Skeletal muscle cell (primary cell): ENCODE results near the gene EPHA6.

Experiments
- DNase-seq: peaks from one replicate; pipeline ENCODE4 v3.0.0-alpha.2; 2010; ENCODE audit warnings: low read depth
- H3K4me3 ChIP-seq: 2 replicates; pipeline ENCODE4 v1.5.1; 2011; ENCODE audit warnings: low read depth, mild to moderate bottlenecking, control low read depth, low read length, moderate library complexity

Gene EPHA6

GRCh38 chr3:97662762-97663161, 848.4 kb downstream of the EPHA6 start:
- H3K4me3 ChIP-seq: no peak overlapping the region
- no peak for DNase-seq

GRCh38 chr3:97665896-97666295, 851.5 kb downstream of the EPHA6 start:
- no peak for DNase-seq
- H3K4me3 ChIP-seq: no peak overlapping the region

GRCh38 chr3:97670952-97671351, 856.6 kb downstream of the EPHA6 start:
- no peak for DNase-seq
- H3K4me3 ChIP-seq: no peak overlapping the region

- DNase-seq: no peak
- H3K4me3 ChIP-seq: no peak overlapping the region
Observed at GRCh38 chr3:97673357-97673997, 859.1 kb downstream of the EPHA6 start.

GRCh38 chr3:97674461-97674860, 860.1 kb downstream of the EPHA6 start:
- no peak for DNase-seq
- H3K4me3 ChIP-seq: no peak overlapping the region

- no peak overlapping the region for H3K4me3 ChIP-seq
- no peak for DNase-seq
Observed at GRCh38 chr3:97680210-97680609, 865.8 kb downstream of the EPHA6 start.

GRCh38 chr3:97680696-97681095, 866.3 kb downstream of the EPHA6 start:
- no peak for DNase-seq
- no peak overlapping the region for H3K4me3 ChIP-seq

- H3K4me3 ChIP-seq: no peak overlapping the region
- no peak for DNase-seq
Observed at GRCh38 chr3:97684490-97684889, 870.1 kb downstream of the EPHA6 start.

- no peak for DNase-seq
- H3K4me3 ChIP-seq: no peak overlapping the region
Observed at GRCh38 chr3:97686258-97686657, 871.9 kb downstream of the EPHA6 start.

GRCh38 chr3:97687734-97688133, 873.3 kb downstream of the EPHA6 start:
- no peak for DNase-seq
- no peak overlapping the region for H3K4me3 ChIP-seq

GRCh38 chr3:97689111-97689510, 874.7 kb downstream of the EPHA6 start:
- DNase-seq: no peak
- H3K4me3 ChIP-seq: no peak overlapping the region

GRCh38 chr3:97689962-97690361, 875.6 kb downstream of the EPHA6 start:
- no peak for DNase-seq
- H3K4me3 ChIP-seq: no peak overlapping the region

- no peak for DNase-seq
- H3K4me3 ChIP-seq: no peak overlapping the region
Observed at GRCh38 chr3:97691354-97691753, 877.0 kb downstream of the EPHA6 start.

GRCh38 chr3:97692389-97692788, 878.0 kb downstream of the EPHA6 start:
- H3K4me3 ChIP-seq: no peak overlapping the region

GRCh38 chr3:97692831-97693230, 878.4 kb downstream of the EPHA6 start:
- no peak for DNase-seq
- no peak overlapping the region for H3K4me3 ChIP-seq

More at GRCh38 chr3:97692389-97692788, 878.0 kb downstream of the EPHA6 start:
- no peak for DNase-seq

- no peak overlapping the region for H3K4me3 ChIP-seq
- no peak for DNase-seq
Observed at GRCh38 chr3:97694876-97695275, 880.5 kb downstream of the EPHA6 start.

GRCh38 chr3:97698691-97699090, 884.3 kb downstream of the EPHA6 start:
- H3K4me3 ChIP-seq: no peak overlapping the region
- DNase-seq: no peak

- H3K4me3 ChIP-seq: no peak overlapping the region
- no peak for DNase-seq
Observed at GRCh38 chr3:97699889-97700288, 885.5 kb downstream of the EPHA6 start.

- H3K4me3 ChIP-seq: no peak overlapping the region
- DNase-seq: no peak
Observed at GRCh38 chr3:97705764-97706163, 891.4 kb downstream of the EPHA6 start.

GRCh38 chr3:97706226-97706625, 891.8 kb downstream of the EPHA6 start:
- DNase-seq: no peak
- H3K4me3 ChIP-seq: no peak overlapping the region

- no peak for DNase-seq
- no peak overlapping the region for H3K4me3 ChIP-seq
Observed at GRCh38 chr3:97711654-97712053, 897.3 kb downstream of the EPHA6 start.

GRCh38 chr3:97712919-97713318, 898.5 kb downstream of the EPHA6 start:
- no peak for DNase-seq
- H3K4me3 ChIP-seq: no peak overlapping the region
